ENCODE data around the gene IL23A.
"Not testable (repeated sequence)": the region's sequence is repeated elsewhere in the genome, so short reads cannot be mapped to it uniquely, and the experiment has no call there.

Gene IL23A

GRCh38 chr12:56304872-56305590 lies 33.7 kb upstream of the IL23A start:
- Histone ChIP-seq H3K27me3 (ENCODE audit: control insufficient read depth, insufficient read depth, low read length) (no peaks in the 10 kb centered on the region), H3K36me3 (ENCODE audit: control insufficient read depth, insufficient read depth, low read length) (peaks cover 51% of the 10 kb centered on the region), H3K9me3 (ENCODE audit: control insufficient read depth, insufficient read depth, low read depth, low read length) (no peaks in the 10 kb centered on the region), H3K9ac (ENCODE audit: low read length) (no peak overlapping the region), H3K4me1 (ENCODE audit: control insufficient read depth, insufficient read depth, low read length) (peaks cover 8% of the 10 kb centered on the region; the same call in 1 of the 2 replicates), H3K27ac (ENCODE audit: low read depth, low read length) (no peak overlapping the region), H3K4me3 (ENCODE audit: low read depth, low read length) (no peak overlapping the region)

- Histone ChIP-seq H3K9ac (ENCODE audit: low read length) (no peak overlapping the region), H3K4me1 (ENCODE audit: control insufficient read depth, insufficient read depth, low read length) (no peaks in the 10 kb centered on the region), H3K9me3 (ENCODE audit: control insufficient read depth, insufficient read depth, low read depth, low read length) (no peaks in the 10 kb centered on the region), H3K4me3 (ENCODE audit: low read depth, low read length) (no peak overlapping the region), H3K36me3 (ENCODE audit: control insufficient read depth, insufficient read depth, low read length) (peaks cover 64% of the 10 kb centered on the region), H3K27me3 (ENCODE audit: control insufficient read depth, insufficient read depth, low read length) (no peaks in the 10 kb centered on the region), H3K27ac (ENCODE audit: low read depth, low read length) (no peak overlapping the region)
These were observed 31.3 kb upstream of the IL23A start for GRCh38 chr12:56307221-56307965.

GRCh38 chr12:56308714-56309113 lies 30.0 kb upstream of the IL23A start:
- Histone ChIP-seq H3K4me3 (ENCODE audit: low read depth, low read length) (no peak overlapping the region), H3K36me3 (ENCODE audit: control insufficient read depth, insufficient read depth, low read length) (peaks cover 69% of the 10 kb centered on the region), H3K9ac (ENCODE audit: low read length) (no peak overlapping the region), H3K9me3 (ENCODE audit: control insufficient read depth, insufficient read depth, low read depth, low read length) (no peaks in the 10 kb centered on the region), H3K4me1 (ENCODE audit: control insufficient read depth, insufficient read depth, low read length) (no peaks in the 10 kb centered on the region), H3K27ac (ENCODE audit: low read depth, low read length) (no peak overlapping the region), H3K27me3 (ENCODE audit: control insufficient read depth, insufficient read depth, low read length) (no peaks in the 10 kb centered on the region)

GRCh38 chr12:56311003-56311402 lies 27.7 kb upstream of the IL23A start:
- no peak overlapping the region for H3K9ac ChIP-seq (ENCODE audit: low read length)
- H3K27ac ChIP-seq (ENCODE audit: low read depth, low read length), result no peak overlapping the region

GRCh38 chr12:56315249-56315621 lies 23.4 kb upstream of the IL23A start:
- peak overlapping the region; percentile 97 for H3K9ac ChIP-seq (ENCODE audit: low read length)
- H3K9me3 ChIP-seq (ENCODE audit: control insufficient read depth, insufficient read depth, low read depth, low read length), result no peaks in the 10 kb centered on the region
- H3K36me3 ChIP-seq (ENCODE audit: control insufficient read depth, insufficient read depth, low read length), result peaks cover 51% of the 10 kb centered on the region
- H3K27ac ChIP-seq (ENCODE audit: low read depth, low read length), result peak overlapping the region; percentile 13
- H3K27me3 ChIP-seq (ENCODE audit: control insufficient read depth, insufficient read depth, low read length), result no peaks in the 10 kb centered on the region
- H3K4me1 ChIP-seq (ENCODE audit: control insufficient read depth, insufficient read depth, low read length), result no peaks in the 10 kb centered on the region
- peak overlapping the region; percentile 100 for H3K4me3 ChIP-seq (ENCODE audit: low read depth, low read length)

More at GRCh38 chr12:56311003-56311402, 27.7 kb upstream of the IL23A start:
- Histone ChIP-seq H3K4me3 (ENCODE audit: low read depth, low read length) (no peak overlapping the region), H3K36me3 (ENCODE audit: control insufficient read depth, insufficient read depth, low read length) (peaks cover 66% of the 10 kb centered on the region), H3K4me1 (ENCODE audit: control insufficient read depth, insufficient read depth, low read length) (no peaks in the 10 kb centered on the region), H3K9me3 (ENCODE audit: control insufficient read depth, insufficient read depth, low read depth, low read length) (no peaks in the 10 kb centered on the region), H3K27me3 (ENCODE audit: control insufficient read depth, insufficient read depth, low read length) (no peaks in the 10 kb centered on the region)

GRCh38 chr12:56315622-56316473 lies 22.8 kb upstream of the IL23A start, which contains the start of gene CNPY2:
Gene CNPY2 (minus strand): TSS chr12:56315988. CDS start chr12:56315217, 771 bp downstream.
- peaks cover 45% of the 10 kb centered on the region for H3K36me3 ChIP-seq (ENCODE audit: control insufficient read depth, insufficient read depth, low read length)
- no peaks in the 10 kb centered on the region for H3K9me3 ChIP-seq (ENCODE audit: control insufficient read depth, insufficient read depth, low read depth, low read length)
- no peaks in the 10 kb centered on the region for H3K4me1 ChIP-seq (ENCODE audit: control insufficient read depth, insufficient read depth, low read length)
- no peaks in the 10 kb centered on the region for H3K27me3 ChIP-seq (ENCODE audit: control insufficient read depth, insufficient read depth, low read length)
- H3K27ac ChIP-seq (ENCODE audit: low read depth, low read length), result peak within 1 kb of the TSS; percentile 13
- peak within 1 kb of the TSS; percentile 97 for H3K9ac ChIP-seq (ENCODE audit: low read length)
- H3K4me3 ChIP-seq (ENCODE audit: low read depth, low read length), result peak within 1 kb of the TSS; percentile 100

GRCh38 chr12:56317675-56318074 lies 21.0 kb upstream of the IL23A start:
- Histone ChIP-seq H3K36me3 (ENCODE audit: control insufficient read depth, insufficient read depth, low read length) (peaks cover 48% of the 10 kb centered on the region), H3K27me3 (ENCODE audit: control insufficient read depth, insufficient read depth, low read length) (no peaks in the 10 kb centered on the region), H3K27ac (ENCODE audit: low read depth, low read length) (no peak overlapping the region), H3K4me3 (ENCODE audit: low read depth, low read length) (no peak overlapping the region), H3K4me1 (ENCODE audit: control insufficient read depth, insufficient read depth, low read length) (no peaks in the 10 kb centered on the region), H3K9me3 (ENCODE audit: control insufficient read depth, insufficient read depth, low read depth, low read length) (no peaks in the 10 kb centered on the region), H3K9ac (ENCODE audit: low read length) (no peak overlapping the region)

- Histone ChIP-seq H3K4me1 (ENCODE audit: control insufficient read depth, insufficient read depth, low read length) (no peaks in the 10 kb centered on the region), H3K27me3 (ENCODE audit: control insufficient read depth, insufficient read depth, low read length) (no peaks in the 10 kb centered on the region), H3K9ac (ENCODE audit: low read length) (no peak overlapping the region), H3K9me3 (ENCODE audit: control insufficient read depth, insufficient read depth, low read depth, low read length) (no peaks in the 10 kb centered on the region), H3K27ac (ENCODE audit: low read depth, low read length) (no peak overlapping the region), H3K36me3 (ENCODE audit: control insufficient read depth, insufficient read depth, low read length) (peaks cover 66% of the 10 kb centered on the region), H3K4me3 (ENCODE audit: low read depth, low read length) (no peak overlapping the region)
These were observed 17.7 kb upstream of the IL23A start for GRCh38 chr12:56321027-56321426.

GRCh38 chr12:56321610-56322009 lies 17.1 kb upstream of the IL23A start:
- not testable (repeated sequence) for H3K27me3 ChIP-seq (ENCODE audit: control insufficient read depth, insufficient read depth, low read length); H3K9me3 ChIP-seq (ENCODE audit: control insufficient read depth, insufficient read depth, low read depth, low read length); H3K4me1 ChIP-seq (ENCODE audit: control insufficient read depth, insufficient read depth, low read length); H3K4me3 ChIP-seq (ENCODE audit: low read depth, low read length); H3K27ac ChIP-seq (ENCODE audit: low read depth, low read length); H3K9ac ChIP-seq (ENCODE audit: low read length)
- H3K36me3 ChIP-seq (ENCODE audit: control insufficient read depth, insufficient read depth, low read length), result peaks cover 72% of the 10 kb centered on the region

GRCh38 chr12:56324206-56324605 lies 14.5 kb upstream of the IL23A start:
- H3K4me1 ChIP-seq (ENCODE audit: control insufficient read depth, insufficient read depth, low read length), result no peaks in the 10 kb centered on the region
- no peak overlapping the region for H3K9ac ChIP-seq (ENCODE audit: low read length)
- H3K27ac ChIP-seq (ENCODE audit: low read depth, low read length), result no peak overlapping the region
- H3K36me3 ChIP-seq (ENCODE audit: control insufficient read depth, insufficient read depth, low read length), result peaks cover 81% of the 10 kb centered on the region
- H3K9me3 ChIP-seq (ENCODE audit: control insufficient read depth, insufficient read depth, low read depth, low read length), result no peaks in the 10 kb centered on the region
- no peaks in the 10 kb centered on the region for H3K27me3 ChIP-seq (ENCODE audit: control insufficient read depth, insufficient read depth, low read length)
- no peak overlapping the region for H3K4me3 ChIP-seq (ENCODE audit: low read depth, low read length)

Data from HUES6 (cell line).